HG02943 (cell line): ENCODE data around the gene DLGAP4.
"Not testable (repeated sequence)": the region's sequence is repeated elsewhere in the genome, so short reads cannot be mapped to it uniquely, and the experiment has no call there.

Source experiments
- ATAC-seq: cut with Tn5 transposase; IDR thresholded peaks from one replicate; pipeline ENCODE4 v1.9.1; 2021; ENCODE audit warnings: mild to moderate bottlenecking, low read depth, moderate library complexity; ENCODE audit not compliant: unreplicated experiment

The DLGAP4 gene

GRCh38 chr20:36547186-36548005, 241.3 kb downstream of the DLGAP4 start:
- no peak for ATAC-seq

GRCh38 chr20:36548006-36548315, 241.8 kb downstream of the DLGAP4 start:
- ATAC-seq, result no peak

DNA sequence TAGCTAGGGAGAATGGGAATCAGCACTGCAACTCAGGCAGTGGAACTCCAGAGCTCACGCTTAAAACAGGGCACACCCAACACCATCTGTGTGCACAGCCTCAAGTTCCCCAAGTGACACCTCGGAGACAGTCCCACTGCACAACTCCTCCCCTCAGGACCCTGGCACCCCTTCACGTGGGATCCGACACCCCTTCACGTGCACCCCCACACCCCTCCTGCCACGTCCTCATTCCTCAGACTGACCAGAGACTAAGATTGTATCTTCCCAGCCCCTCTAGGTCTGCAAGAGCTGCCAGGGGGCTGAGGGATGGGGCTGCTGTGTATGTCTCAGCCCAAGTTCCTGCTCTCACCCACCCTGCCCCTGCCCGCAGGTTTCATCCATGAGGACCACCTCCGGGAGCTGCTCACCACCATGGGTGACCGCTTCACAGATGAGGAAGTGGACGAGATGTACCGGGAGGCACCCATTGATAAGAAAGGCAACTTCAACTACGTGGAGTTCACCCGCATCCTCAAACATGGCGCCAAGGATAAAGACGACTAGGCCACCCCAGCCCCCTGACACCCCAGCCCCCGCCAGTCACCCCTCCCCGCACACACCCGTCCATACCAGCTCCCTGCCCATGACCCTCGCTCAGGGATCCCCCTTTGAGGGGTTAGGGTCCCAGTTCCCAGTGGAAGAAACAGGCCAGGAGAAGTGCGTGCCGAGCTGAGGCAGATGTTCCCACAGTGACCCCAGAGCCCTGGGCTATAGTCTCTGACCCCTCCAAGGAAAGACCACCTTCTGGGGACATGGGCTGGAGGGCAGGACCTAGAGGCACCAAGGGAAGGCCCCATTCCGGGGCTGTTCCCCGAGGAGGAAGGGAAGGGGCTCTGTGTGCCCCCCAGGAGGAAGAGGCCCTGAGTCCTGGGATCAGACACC, 242.8 kb downstream of the DLGAP4 start:
- no peak for ATAC-seq

- ATAC-seq, result no peak
Measured at GRCh38 chr20:36549628-36549941, 243.4 kb downstream of the DLGAP4 start.

DNA sequence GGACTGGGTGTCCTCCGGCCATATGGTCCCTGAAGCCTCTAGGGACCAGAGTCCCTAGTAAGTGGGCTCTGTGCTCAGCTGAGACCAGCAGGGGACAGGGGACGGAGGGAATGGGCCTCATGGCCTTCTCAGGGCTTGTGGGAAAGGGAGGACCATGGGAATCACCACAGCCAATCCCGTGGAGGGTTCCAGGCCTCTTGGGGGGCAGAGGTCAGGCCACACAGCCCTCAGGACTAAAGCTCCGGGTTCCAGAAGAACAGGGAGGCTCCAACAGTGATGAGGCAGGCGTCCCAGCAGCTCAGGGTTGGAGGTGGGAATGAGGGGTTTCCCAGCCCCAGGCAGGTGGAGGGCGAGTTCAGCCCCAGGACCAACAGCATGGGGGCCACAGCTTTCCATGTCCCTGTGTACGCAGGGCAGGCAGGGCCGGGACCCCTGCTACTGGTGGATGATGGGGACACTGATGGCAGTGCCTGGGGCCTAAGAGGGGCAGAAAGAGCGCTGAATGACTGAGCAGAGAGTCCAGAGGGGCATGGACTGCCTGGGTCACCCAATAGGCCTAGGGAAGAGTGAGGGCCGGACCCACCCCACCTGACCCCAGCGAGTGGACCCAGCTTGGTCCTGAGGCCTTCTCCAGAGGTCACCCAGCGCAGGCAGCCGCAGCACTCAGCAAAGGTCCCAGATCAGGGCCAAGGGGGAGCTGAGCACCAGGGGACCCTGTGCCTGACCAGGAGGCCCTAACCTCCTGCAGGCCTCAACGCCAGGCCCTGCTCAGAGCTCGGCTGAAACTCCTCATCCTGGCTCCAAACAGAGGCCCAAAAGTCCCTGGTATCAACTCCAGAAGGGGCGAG, 244.0 kb downstream of the DLGAP4 start:
- ATAC-seq, result no peak

DNA sequence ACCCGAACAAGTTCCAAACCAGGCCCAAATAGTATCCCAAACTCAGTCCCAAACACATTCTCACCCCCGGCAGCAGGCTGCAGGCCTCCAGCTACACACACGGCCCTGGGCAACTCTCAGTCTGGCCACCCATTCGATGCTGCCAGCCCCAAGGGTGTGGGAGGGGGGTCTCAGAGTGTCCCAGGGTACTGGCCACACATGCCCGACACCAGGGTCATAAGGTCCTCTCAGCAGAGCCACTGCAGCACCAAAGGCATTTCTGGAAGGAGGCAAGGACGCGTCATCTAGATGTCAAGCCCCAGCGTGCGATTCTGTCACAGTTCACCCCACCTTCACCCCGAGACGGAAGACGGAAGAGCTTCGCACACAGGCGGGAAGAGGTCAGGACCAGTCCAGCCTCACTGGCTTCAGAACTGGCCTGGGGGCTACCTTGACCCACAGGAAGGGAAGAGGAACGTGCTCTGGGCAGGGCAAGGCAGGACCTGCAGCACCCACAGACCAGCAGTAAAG, 244.7 kb downstream of the DLGAP4 start:
- ATAC-seq, result no peak

DNA sequence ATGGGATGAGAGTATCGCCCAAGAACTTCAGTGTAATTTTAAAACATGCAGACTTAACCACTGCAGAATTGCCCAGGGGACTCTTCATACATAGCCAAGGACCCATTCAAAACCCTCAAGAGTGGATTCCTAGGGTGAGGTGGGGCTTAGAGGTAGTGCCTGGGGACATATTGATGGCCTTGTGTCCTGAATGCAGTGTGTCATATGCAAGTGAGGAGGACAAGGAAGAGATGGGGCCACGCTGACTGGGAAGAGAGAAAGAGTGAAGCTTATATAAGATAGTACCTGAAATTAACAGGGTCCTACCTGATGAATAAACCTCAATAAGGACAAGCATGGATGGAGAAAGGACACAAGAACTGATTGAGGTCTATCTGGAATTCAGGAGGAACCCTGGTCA, 249.1 kb downstream of the DLGAP4 start:
- ATAC-seq, result no peak

DNA sequence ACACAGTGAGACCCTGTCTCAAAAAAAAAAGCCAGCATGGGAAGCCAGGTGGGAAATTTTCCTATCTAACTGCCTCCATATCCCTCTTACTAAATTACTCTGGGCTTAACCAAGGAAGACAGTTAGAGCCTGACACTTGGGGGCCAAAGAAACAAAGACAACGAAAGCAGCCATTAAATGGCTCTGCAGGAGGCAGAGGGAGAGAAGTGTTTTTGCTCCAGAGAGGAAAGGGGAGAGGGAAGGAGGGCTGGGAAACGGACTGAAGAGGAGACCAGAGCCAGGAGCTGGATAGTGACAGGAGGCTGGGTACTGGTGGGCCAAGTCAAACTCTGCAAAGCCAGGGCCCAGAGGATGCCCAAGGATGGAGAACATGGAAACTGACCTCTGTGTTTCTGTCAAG, 256.6 kb downstream of the DLGAP4 start:
- ATAC-seq, result no peak

DNA sequence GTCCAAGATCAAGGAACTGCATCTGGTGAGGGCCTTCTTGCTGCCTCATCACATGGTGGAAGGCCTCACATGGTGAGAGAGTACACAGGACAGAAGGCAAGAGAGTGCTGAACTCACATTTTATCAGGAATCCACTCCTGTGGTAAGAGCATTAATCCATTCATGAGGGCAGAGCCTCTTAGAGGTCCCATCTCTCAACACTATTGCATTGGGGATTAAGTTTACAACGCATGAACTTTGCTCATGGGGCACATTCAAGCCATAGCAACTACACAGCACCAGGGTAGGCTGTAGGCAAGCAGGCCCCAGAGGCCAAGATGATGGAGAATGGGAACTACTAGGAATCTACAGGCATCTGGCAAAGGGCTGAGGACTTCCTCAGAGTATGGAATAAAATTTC, 257.2 kb downstream of the DLGAP4 start:
- ATAC-seq, result no peak

DNA sequence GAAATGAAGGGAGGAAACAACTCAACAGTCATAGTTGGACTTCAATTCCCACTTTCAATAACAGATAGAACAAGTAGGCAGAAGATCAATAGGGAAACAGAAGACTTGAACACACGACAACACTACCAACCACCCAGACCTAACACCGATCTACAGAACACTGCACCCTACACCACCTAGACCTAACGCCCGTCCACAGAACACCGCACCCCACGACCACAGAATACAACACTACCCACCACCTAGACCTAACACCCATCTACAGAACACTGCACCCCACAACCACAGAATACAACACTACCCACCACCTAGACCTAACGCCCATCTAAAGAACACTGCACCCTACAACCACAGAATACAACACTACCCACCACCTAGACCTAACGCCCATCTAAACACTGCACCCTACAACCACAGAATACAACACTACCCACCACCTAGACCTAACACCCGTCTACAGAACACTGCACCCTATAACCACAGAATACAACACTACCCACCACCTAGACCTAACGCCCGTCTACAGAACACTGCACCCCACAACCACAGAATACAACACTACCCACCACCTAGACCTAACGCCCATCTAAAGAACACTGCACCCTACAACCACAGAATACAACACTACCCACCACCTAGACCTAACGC, 258.1 kb downstream of the DLGAP4 start:
- not testable (repeated sequence) for ATAC-seq

DNA sequence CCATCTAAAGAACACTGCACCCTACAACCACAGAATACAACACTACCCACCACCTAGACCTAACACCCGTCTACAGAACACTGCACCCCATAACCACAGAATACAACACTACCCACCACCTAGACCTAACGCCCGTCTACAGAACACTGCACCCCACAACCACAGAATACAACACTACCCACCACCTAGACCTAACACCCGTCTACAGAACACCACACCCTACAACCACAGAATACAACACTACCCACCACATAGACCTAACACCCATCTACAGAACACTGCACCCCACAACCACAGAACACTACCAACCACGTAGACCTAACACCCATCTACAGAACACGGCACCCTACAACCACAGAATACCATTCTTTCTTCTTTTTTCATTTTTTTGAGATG, 258.6 kb downstream of the DLGAP4 start:
- not testable (repeated sequence) for ATAC-seq

- ATAC-seq, result no peak
Measured at GRCh38 chr20:36565520-36565919, 259.4 kb downstream of the DLGAP4 start.

GRCh38 chr20:36569847-36570429, 263.8 kb downstream of the DLGAP4 start:
- no peak for ATAC-seq

GRCh38 chr20:36571564-36572504, 265.7 kb downstream of the DLGAP4 start:
- ATAC-seq, result no peak

- no peak for ATAC-seq
Measured at GRCh38 chr20:36572701-36573102, 266.6 kb downstream of the DLGAP4 start.

DNA sequence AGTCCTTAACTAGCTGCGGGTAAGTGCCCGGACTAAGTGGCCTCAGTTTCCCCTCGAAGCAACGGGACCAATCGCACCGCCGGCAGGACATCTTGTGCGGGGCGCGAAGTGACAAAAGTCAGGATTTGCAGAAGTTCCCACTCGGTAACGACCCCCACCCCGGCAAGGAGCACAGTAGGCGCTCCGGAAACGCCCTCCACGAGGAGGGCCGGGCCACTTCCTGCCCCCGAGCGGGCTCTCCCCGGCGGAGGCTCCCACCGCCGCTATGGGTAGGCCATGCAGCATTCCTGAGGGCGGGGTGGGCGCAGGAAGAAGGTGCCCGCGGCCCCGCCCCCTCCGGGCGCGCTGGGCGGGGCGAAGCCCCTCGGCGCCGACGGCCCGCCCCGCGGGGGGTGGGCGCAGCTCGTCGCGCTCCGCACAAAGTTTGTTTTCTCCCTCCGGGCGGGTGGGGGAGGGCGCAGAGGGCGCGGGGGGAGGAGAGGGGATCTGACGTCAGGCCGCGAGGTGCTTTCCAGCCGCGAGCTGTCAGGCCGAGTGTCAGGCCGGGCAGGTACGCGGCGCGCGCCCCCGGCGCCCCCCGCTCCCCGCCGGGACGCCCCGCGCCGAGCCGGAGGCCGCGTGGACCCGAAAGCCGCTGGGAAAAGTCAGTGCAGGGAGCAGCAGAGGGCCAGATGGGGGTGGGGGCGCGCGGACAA, 267.1 kb downstream of the DLGAP4 start, which contains the start of gene TGIF2:
TSS of gene TGIF2 (plus strand) at position 495 of the 695 bp plus-strand sequence. CDS start 5,178 bp downstream, outside the sequence.
- no peak for ATAC-seq

GRCh38 chr20:36573798-36574365, 267.7 kb downstream of the DLGAP4 start:
- ATAC-seq, result no peak
